ENCODE data around the gene HM13.

DNA sequence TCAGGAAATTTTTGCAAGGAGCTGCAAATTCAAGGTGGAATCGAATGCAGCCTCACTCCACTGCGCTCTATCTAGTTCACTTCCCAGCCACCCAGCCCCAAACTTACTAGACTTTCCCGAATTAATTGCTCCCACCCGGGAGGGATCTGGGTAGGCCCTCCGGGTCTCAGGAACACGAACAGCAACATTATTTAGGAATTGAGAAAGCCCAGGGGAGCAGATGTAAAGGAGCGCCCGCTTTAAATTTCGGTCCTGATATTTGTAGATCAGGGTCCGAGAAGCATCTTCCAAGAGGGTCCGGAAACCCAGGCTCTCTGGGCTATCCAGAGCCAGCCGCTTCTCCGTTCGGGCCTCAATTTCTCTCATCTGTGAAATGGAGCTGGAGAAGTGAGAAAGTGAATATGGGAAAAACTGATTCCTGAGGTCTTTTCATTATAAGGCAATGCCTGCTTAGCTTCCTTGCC lies 90.4 kb downstream of the HM13 start:
- TF ChIP-seq, protein P1, sequence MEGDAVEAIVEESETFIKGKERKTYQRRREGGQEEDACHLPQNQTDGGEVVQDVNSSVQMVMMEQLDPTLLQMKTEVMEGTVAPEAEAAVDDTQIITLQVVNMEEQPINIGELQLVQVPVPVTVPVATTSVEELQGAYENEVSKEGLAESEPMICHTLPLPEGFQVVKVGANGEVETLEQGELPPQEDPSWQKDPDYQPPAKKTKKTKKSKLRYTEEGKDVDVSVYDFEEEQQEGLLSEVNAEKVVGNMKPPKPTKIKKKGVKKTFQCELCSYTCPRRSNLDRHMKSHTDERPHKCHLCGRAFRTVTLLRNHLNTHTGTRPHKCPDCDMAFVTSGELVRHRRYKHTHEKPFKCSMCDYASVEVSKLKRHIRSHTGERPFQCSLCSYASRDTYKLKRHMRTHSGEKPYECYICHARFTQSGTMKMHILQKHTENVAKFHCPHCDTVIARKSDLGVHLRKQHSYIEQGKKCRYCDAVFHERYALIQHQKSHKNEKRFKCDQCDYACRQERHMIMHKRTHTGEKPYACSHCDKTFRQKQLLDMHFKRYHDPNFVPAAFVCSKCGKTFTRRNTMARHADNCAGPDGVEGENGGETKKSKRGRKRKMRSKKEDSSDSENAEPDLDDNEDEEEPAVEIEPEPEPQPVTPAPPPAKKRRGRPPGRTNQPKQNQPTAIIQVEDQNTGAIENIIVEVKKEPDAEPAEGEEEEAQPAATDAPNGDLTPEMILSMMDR (IDR thresholded peaks at IDR 0.05) = no peak
- no peak for TF ChIP-seq POLR2A (IDR thresholded peaks at IDR 0.05)
